SK-N-MC (cell line): ENCODE results near the gene GLT8D1.

Experiments used
- DNase-seq: peaks from one replicate; pipeline ENCODE4 v3.0.0-alpha.2; 2011; ENCODE audit warnings: low read depth, low spot score
- H3K27ac ChIP-seq: fragments of 200-600 bp; sonication (generic); 2 replicates; pipeline ENCODE4 v1.5.1; 2016; ENCODE audit warnings: mixed run types
- H3K36me3 ChIP-seq: fragments of 200-600 bp; sonication (generic); 2 replicates; pipeline ENCODE4 v1.6.1; 2017; ENCODE audit warnings: antibody characterized with exemption, low read length, mixed read lengths; ENCODE audit not compliant: insufficient read depth
- H3K4me3 ChIP-seq: fragments of 200-600 bp; sonication (generic); 2 replicates; pipeline ENCODE4 v1.5.1; 2016
- H3K9ac ChIP-seq: fragments of 200-600 bp; sonication (generic); 2 replicates; pipeline ENCODE4 v1.8.0; 2017; ENCODE audit warnings: mixed run types, mixed read lengths; ENCODE audit not compliant: insufficient read length
- H3K9me3 ChIP-seq: fragments of 200-600 bp; sonication (generic); 2 replicates; pipeline ENCODE4 v1.6.1; 2017; ENCODE audit warnings: low read depth, mild to moderate bottlenecking, antibody characterized with exemption, low read length, moderate library complexity, mixed read lengths
- EZH2 ChIP-seq: fragments of 200-600 bp; sonication (generic); IDR thresholded peaks from one replicate; pipeline ENCODE4 v1.6.1; 2017; ENCODE audit warnings: antibody characterized with exemption
- FOXP2 ChIP-seq: optimal IDR thresholded peaks from 2 replicates; pipeline ENCODE3; 2011; ENCODE audit warnings: mild to moderate bottlenecking, moderate library complexity; ENCODE audit not compliant: insufficient read depth; ENCODE audit errors: extremely low read length, control extremely low read depth
- POLR2AphosphoS5 ChIP-seq: IDR thresholded peaks from 2 replicates; pipeline ENCODE4 v1.6.1; 2012; ENCODE audit warnings: mild to moderate bottlenecking, low read depth, low read length, borderline replicate concordance

GLT8D1 gene

GRCh38 chr3:52704611-52705437, 767 bp downstream of the GLT8D1 start:
- no peak for TF ChIP-seq FOXP2
- TF ChIP-seq EZH2: no peak
- TF ChIP-seq POLR2AphosphoS5: no peak
- H3K27ac ChIP-seq: no peak overlapping the region

GRCh38 chr3:52703341-52703740, 2.2 kb downstream of the GLT8D1 start:
- H3K27ac ChIP-seq: no peak overlapping the region
- TF ChIP-seq FOXP2 (no peak), EZH2 (no peak), POLR2AphosphoS5 (no peak)
- no peak for DNase-seq
- H3K4me3 ChIP-seq: no peak overlapping the region
- peaks cover 9% of the 10 kb centered on the region for H3K36me3 ChIP-seq
- H3K9ac ChIP-seq: no peak overlapping the region
- no peaks in the 10 kb centered on the region for H3K9me3 ChIP-seq

More at GRCh38 chr3:52704611-52705437, 767 bp downstream of the GLT8D1 start:
- H3K4me3 ChIP-seq: peak overlapping the region; percentile 85
- no peak for DNase-seq
- H3K36me3 ChIP-seq: peaks cover 12% of the 10 kb centered on the region
- H3K9ac ChIP-seq: peak overlapping the region; percentile 63
- no peaks in the 10 kb centered on the region for H3K9me3 ChIP-seq

GRCh38 chr3:52697632-52697965, 8.0 kb downstream of the GLT8D1 start:
- no peaks in the 10 kb centered on the region for H3K9me3 ChIP-seq
- TF ChIP-seq POLR2AphosphoS5 (peak; percentile 13; the same call in 1 of the 2 replicates), FOXP2 (no peak)
- no peak overlapping the region for H3K27ac ChIP-seq
- DNase-seq: no peak
- peaks cover 43% of the 10 kb centered on the region for H3K36me3 ChIP-seq
- H3K9ac ChIP-seq: no peak overlapping the region
- no peak overlapping the region for H3K4me3 ChIP-seq

GRCh38 chr3:52696830-52697631, 8.6 kb downstream of the GLT8D1 start:
- TF ChIP-seq FOXP2 (no peak), POLR2AphosphoS5 (no peak), EZH2 (no peak)
- no peak overlapping the region for H3K9ac ChIP-seq
- H3K27ac ChIP-seq: no peak overlapping the region
- no peak for DNase-seq
- no peaks in the 10 kb centered on the region for H3K9me3 ChIP-seq
- peaks cover 48% of the 10 kb centered on the region for H3K36me3 ChIP-seq
- no peak overlapping the region for H3K4me3 ChIP-seq

GRCh38 chr3:52695798-52696671, 9.6 kb downstream of the GLT8D1 start:
- no peak for TF ChIP-seq FOXP2
- no peak overlapping the region for H3K27ac ChIP-seq
- no peak for DNase-seq
- no peak overlapping the region for H3K9ac ChIP-seq
- peaks cover 56% of the 10 kb centered on the region for H3K36me3 ChIP-seq
- H3K4me3 ChIP-seq: no peak overlapping the region
- no peaks in the 10 kb centered on the region for H3K9me3 ChIP-seq

GRCh38 chr3:52694528-52695189, 10.9 kb downstream of the GLT8D1 start:
- DNase-seq: no peak
- Histone ChIP-seq H3K4me3 (no peak overlapping the region), H3K36me3 (peaks cover 68% of the 10 kb centered on the region), H3K27ac (no peak overlapping the region), H3K9me3 (no peaks in the 10 kb centered on the region), H3K9ac (no peak overlapping the region)
- TF ChIP-seq FOXP2 (no peak), EZH2 (no peak), POLR2AphosphoS5 (no peak)

GRCh38 chr3:52693071-52693470, 12.5 kb downstream of the GLT8D1 start:
- Histone ChIP-seq H3K36me3 (peaks cover 84% of the 10 kb centered on the region), H3K27ac (no peak overlapping the region), H3K9ac (no peak overlapping the region), H3K4me3 (no peak overlapping the region), H3K9me3 (no peaks in the 10 kb centered on the region)
- no peak for DNase-seq
- TF ChIP-seq POLR2AphosphoS5: no peak
- no peak for TF ChIP-seq FOXP2
- TF ChIP-seq EZH2: no peak
